ENCODE measurements around the gene RPL35A.
A peak's percentile ranks its signal among the peaks of the same experiment; 100 is the strongest.
"Not testable (repeated sequence)": the region's sequence is repeated elsewhere in the genome, so short reads cannot be mapped to it uniquely, and the experiment has no call there.

The RPL35A gene

DNA sequence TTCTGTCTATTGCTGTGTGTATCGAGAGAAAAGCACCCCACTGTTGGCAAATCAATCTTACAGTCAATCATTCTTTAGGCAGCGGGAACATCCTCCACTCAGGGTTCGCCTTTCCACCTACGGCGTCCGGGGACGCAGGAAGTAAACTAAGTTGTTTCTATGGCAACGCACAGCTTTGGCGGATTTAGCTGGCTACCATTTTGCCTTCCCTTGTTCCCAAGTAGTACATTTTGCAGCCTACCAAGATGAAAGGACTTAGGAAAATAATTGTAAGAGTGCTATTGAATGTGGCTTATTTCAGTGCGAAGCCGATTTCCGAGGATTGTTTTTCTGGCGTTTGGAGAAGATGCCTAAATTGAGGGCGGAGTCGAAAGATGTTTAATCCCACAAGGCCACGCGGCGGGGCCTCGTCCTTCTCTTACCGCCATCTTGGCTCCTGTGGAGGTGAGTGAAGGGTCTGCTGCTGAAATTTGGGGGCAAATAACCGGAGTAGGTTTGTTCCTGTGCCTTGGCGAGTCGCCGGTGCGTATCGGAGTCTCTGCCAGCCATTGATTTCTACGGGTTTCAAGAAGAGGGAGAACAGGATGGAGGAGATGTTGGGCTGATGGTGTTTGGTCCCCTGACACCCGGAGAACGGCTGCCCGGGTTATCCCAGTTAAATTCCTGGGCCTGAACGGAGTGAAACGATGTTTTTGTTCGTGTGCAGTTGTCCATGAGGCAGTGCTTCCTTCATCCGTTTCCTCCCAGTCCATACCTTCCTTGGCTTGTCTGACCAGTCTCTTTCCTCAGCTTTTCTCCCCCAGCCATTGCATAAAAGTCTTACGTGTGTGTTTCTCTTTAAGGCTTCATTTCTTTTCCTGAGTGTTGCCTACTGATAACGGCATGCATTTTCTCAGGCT, at the start of gene RPL35A:
RPL35A (plus strand) TSS at position 413 of the 899 bp plus-strand sequence. CDS start 778 bp downstream, outside the sequence.
- DNase-seq: peak; percentile 97 to 99

DNA sequence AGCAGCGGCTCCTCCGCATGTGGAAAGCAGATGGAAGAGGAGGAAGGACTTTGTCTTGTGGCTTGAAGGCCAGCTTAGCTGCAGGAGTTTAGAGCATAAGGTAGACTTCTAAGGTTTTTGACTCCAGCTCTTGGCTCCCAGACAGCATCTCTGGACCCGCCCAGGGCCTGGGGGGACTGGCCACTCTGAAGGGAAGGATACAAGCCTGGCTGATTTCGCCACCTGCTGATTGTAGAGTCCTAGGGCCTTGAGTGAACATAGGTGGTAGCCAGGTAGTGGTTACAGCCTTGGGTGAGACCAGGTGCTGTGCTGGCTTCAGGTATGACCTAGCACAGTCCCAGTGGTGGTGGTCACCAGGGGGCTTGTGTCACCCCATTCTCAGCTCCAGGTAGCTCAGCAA, 48.4 kb upstream of the RPL35A start:
- DNase-seq: no peak

DNA sequence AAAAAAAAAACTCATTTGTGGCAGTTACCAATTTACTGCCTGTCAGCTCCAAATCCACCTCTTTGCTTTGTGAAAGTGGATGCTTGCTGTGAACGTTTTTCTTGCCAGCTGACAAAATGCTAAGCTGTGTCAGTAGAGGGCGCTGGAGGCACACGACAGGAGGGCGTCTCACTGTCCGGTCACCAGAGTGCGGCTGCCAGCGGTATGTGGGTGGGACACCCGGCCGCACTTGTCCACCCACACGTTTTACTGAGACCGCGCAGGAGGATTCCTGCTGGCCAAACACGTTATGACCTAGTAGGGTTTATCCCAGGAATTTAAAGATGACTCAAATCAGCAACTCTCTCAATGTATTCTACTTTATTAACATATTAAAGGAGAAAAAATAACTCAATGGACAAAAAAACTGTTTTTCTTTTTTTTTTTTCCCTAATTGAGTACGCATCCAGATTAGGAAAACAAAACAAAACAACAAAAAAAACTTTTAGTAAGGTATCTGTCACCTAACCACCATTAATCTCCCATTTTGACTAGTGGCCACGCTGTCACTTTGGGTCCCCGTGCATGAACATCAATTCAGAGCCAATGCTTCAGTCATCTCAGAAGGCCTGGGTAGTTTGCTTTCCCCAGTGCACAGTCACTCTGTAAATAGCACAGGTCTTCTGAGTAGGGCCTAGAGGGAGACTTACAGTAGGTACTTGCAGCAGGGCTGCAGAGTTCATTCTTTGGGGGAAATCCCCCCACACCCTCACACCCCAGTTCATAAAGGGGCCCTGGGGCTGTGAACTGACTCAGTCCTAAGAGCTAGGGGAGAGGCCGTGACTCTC, 43.8 kb upstream of the RPL35A start:
- DNase-seq: peak; percentile 82 to 87

DNA sequence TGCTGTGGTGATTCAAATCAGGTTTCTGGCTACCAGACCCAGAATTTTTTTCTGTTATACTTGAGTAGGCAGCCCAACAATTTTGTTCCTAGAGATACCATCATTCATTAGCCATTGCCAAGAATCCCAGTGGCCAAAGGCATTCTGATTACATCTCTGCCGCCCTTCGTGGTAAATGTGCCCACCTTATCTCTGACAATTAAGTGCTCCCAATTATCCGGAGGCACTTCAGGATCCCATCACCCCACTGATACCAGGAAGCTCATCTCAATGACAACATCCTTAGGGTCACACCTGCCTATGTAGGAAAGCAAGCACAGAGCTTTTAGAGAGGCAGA, 43.2 kb upstream of the RPL35A start:
- no peak for DNase-seq

DNA sequence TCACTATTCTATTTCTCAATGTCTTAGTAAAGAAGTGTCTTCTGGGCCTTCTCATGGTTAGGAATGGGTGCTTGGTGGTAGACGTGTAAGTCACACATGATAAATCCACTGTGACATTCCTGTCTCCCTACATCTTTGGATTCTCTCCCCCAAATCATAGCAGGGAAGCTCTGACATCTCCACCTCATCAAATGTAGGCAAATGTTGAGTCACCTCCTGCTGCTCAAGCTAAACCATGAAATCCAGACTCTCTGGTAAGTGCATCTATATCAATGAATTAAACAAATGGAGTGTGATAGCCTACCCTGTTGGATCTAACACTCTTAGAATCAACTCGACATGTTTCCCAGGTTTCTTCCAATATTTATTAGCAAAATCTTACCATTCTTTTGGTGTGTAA, 42.8 kb upstream of the RPL35A start:
- no peak for DNase-seq

DNA sequence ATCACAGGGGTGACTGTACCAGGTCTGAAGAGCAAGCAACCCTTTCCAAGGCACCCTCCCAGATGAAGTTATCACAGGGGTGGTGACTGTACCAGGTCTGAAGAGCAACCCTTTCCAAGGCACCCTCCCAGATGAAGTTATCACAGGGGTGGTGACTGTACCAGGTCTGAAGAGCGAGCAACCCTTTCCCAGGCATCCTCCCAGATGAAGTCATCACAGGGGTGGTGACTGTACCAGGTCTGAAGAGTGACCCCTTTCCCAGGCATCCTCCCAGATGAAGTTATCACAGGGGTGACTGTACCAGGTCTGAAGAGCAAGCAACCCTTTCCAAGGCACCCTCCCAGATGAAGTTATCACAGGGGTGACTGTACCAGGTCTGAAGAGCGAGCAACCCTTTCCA, 41.4 kb upstream of the RPL35A start:
- not testable (repeated sequence) for DNase-seq

DNA sequence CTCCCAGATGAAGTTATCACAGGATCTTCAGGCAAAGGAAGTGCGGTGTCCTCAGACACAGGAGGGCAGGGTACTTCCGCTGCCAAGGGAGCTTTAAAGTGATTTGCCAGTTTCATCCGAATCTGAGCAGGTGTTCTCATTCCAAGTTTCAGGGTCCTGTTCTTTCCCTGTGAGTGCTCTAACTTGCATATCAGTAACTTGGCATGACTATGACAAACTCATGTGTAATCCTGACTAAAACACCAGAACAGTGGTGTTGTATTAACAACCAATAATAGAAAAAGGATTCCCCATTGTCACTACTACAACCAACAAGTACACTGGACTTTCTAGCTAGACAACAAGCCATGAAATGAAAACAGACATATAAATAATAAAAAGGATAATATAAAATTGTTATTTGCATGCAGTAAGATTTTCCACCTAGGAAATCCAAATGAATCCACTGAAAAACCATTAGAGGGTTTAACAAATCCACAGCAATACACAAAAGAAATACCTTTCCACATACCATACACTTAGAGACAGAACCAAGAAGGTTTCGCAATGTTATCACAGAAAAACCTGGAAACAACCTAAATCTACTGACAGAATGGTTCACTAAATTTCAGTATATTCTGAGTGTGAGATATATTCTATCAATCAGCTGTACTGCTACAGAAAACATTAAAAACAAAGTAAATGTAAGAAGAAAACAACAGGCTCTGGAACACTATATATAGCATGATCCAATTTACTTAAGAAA, 40.9 kb upstream of the RPL35A start:
- no peak for DNase-seq

DNA sequence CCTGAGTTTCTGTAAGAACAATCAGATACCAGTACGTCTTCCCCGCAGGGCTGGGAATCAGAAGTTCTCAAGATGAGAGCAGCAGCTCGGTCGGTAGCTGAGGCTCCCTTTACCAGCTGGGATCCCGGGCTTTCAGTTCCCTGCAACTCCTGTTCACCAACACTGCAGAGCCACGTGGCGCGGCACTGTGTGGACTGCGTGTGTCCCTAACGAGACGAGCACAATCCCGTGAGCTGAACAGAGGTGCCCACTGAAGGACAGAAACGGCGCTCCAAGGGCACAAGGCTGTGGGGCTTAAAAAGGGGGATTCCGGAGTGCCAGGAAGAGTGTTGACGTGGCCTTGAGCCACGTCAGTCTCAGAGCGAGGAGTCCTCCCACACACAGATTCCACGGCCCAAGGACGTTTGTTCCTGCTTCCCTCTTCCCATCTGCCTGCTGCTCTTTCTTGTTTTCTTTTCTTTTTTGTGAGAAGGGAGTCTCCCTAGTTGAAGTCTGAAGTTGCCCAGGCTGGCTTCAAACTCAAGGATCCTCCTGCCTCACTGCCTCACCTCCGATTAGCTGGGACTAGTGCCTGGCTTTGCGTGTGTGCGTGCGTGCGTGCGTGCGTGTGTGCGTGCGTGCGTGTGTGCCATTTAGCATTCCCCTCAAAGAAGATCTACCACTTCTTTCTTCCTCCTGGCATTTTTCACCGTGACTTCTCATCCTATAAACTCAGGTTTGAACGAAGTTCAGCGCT, 37.1 kb upstream of the RPL35A start:
- no peak for DNase-seq

DNA sequence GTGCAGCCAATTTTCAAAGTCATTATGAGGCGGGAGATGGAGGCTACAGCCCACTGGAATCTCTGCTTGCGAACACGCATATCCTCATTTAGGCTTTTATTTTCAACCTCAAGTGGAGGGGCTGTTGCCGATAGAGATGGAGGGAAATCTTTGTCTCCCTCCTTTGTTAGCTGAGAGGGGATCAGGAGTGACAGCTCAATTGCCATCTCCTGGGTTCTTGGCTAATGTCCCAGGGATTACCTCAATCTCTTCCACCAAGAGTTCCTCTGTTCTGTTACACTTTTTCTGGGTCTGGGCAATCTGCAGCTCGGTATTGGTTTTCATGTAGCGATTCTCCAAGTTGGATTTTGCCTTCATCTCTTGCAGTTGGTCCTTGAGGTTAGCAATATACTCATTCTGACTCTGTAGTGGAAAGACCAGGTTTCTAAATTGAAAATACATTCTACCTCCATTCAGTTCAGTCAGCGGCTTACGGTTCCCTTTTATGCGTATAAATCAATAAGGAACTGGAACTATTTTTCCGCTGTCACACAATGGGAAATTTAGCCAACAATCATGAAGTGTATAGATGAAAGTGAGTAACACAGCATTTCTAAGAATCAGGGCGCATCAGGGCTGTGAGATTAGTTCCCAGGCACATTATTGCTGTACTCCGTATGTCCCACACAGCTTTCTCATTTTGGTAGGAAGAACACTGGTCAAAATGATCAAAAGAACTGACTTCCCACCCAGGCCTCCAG, 36.2 kb upstream of the RPL35A start:
- no peak for DNase-seq

DNA sequence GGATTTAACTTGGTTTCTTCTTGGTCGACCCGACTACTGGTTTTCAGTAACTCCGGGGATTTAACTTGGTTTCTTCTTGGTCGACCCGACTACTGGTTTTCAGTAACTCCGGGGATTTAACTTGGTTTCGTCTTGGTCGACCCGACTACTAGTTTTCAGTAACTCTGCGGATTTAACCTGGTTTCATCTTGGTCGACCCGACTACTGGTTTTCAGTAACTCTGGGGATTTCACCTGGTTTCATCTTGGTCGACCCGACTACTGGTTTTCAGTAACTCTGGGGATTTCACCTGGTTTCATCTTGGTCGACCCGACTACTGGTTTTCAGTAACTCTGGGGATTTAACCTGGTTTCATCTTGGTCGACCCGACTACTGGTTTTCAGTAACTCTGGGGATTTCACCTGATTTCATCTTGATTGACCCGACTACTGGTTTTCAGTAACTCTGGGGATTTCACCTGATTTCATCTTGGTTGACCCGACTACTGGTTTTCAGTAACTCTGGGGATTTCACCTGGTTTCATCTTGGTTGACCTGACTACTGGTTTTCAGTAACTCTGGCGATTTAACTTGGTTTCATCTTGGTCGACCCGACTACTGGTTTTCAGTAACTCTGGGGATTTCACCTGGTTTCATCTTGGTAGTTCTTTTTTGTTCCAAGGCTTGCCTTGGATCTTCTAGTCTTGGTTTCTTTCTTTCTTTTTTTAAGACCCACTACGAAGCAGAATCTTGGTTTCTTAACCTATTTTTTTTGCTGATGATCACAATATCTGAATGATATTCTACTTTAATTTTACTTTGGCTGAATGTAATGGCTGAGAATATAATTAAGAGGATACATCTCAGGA, 28.3 kb upstream of the RPL35A start:
- DNase-seq: not testable (repeated sequence)

DNA sequence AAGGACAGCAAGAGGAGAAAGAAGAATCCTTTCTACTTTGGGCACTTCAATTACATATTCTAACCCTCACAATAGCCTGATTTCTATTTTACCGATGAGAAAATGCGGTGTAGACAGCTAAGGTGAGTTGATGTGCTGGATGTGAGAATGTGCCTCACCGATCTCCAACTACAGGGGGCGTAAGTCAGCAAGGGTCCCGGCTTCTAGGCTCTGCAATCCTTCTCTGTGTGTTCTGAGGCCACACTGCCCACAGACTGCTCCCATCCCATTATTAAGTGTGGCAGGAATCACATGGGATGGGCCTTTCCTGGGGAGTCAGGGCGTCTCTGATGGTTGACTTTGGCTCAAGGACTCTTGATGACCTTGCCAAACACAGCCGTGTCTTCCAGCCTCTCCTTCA, 23.6 kb upstream of the RPL35A start:
- DNase-seq: no peak

DNA sequence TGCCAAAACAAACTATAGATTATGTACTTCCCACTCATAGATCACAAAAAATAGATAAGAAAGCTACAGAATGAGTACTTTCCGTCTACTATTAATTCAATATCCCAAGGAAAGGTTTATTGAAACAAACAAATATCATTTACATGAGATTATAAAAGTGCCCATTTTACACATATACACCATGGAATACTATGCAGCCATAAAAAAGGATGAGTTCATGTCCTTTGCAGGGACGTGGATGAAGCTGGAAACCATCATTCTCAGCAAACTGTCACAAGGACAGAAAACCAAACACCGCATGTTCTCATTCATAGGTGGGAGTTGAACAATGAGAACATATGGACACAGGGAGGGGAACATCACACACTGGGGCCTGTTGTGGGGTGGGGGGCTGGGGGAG, 22.4 kb upstream of the RPL35A start:
- DNase-seq: not testable (repeated sequence)

DNA sequence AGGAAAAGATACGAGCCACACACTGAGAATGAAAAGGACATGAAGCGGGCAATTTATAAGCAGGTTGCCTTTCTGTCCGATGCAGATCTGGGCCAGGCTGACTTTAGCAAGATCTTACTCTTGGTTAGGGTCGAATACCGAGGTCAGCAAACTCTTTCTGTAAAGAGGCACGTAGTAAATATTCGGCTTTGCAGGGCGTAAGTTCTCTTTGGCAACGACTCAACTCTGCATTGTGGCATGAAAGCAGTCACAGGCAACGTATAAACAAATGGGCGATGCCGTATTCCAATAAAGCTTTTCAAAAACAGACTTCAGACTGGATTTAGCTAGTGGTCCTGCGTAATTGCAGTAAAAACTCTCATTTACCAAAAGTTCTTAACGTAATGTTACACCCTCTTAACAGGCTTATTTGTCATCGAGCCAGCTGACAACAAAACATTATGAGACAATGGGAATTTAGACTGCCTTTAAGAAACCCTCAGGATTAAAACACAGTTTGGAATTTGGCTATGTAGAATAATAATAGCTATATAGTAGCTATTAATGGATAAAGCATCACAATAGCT, 13.1 kb upstream of the RPL35A start:
- DNase-seq: no peak

DNA sequence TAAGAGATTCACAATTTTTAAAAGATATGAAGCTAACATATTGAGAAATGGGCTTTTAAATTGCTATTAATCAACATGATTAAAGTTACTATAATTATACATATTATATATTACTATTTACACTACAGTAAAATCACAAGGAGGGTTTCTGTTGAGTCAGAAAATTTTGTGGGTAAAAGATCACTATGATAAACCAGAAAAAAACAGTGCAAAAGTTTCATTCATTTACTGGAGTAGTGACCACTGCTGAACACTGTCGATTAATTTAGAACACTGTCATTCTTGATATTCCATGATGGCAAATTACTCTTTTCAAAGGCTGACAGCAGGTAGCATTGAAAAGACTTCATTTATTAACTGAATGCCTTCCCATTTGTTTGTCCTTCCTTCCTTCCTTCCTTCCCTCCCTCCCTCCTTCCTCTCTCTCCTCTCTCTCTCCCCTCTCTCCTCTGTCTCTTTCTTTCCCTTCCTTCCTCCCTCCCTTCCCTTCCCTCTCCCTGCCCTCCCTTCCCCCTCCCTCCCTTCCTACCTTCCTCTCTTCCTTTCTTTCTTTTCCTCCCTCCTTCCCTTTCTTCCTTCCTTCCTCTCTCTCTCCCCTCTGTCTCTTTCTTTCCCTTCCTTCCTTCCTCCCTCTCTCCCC, 9.1 kb upstream of the RPL35A start:
- no peak for DNase-seq

DNA sequence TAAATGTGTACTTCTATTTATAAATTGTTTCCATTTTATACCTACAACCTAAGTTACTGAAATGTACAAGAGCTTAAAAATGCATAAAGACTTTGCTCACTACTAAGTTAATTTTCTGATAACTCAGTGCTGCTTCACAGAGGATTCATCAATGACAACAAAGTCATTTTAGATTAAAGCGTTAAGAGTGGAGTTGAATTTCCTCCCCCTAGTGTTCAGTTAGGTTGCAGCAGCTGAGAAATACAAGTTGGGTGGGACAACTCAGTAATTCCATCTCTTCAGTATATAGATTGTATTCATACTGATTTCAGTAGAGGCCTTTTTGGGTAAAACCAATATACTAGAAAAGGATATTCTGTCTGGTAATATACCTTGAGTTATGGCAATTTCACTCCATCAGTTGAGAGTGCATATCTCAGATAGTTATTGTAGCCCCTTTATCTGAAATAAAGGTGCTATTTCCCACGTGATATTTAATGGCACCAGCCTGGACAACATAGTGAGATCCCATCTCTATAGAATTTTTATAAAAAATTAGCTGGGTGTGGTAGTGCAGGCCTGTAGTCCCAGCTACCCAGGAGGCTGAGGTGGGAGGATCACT, 6.9 kb upstream of the RPL35A start:
- DNase-seq: peak; percentile 62 to 77

DNA sequence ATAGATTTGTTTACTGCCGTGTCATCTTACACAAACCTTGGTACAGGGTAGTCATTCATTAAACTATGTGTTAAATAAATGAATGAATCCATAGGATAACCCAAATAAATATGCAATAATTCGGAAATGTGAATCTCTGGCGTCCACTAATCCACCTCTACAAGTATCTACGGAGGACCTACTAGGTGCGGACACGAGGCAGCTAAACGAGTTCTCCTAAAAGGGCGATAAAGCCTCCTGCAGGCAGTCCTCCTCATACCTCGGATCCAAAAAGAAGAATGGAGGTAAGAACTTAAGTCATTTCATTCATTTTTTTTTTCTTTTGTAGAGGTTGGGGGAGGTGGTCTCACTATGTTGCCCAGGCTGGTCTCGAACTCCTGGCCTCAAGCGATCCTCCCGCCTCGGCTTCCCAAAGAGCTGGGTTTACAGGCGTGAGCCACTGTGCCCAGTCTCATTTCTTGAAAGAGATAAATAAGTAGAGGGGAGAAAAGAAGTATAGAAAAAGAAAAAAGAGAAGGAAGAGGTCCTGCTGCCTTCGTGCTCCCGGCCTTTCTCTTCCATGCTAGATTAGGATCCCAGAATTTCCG, 706 bp upstream of the RPL35A start:
- no peak for DNase-seq

DNA sequence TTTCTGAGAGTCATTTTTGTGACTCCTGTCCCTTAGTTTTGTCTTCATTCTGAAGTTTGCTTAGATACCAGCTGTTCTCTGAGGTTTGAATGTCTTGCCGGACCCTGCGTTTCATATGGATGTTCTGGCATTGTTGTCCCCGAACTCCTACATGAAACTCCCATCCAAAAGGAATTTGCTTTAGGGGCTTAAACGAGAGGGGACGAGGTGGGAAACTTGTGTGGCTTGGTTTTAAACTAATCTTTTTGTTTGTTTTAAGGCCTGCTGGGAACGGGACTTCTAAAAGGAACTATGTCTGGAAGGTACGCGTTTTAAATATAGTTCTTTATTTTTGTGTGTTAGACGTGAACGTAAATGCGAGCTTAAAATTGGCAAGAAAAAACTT, 679 bp downstream of the RPL35A start:
- no peak for DNase-seq

DNA sequence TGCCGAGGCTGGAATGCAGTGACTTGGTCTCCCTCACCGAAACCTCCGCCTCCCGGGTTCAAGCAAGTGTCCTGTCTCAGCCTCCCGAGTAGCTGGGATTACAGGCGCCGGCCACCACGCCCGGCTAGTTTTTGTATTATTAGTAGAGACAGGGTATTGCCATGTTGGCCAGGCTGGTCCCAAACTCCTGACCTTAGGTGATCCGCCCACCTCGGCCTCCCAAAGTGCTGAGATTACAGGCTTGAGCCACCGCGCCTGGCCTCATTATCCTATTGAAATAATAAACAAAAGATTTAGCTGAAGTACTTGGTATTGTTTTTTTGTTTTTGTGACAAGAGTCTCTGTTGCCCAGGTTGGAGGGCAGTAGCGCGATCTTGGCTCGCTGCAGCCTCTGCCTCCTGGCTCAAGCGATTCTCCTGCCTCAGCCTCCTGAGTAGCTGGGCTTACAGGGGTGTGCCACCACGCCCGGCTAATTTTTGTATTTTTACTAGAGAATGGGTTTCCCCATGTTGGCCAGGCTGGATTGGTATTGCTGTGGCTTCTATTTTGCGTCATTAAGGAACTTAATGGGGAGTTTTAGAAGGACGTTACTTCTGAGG, 1.5 kb downstream of the RPL35A start:
- no peak for DNase-seq

DNA sequence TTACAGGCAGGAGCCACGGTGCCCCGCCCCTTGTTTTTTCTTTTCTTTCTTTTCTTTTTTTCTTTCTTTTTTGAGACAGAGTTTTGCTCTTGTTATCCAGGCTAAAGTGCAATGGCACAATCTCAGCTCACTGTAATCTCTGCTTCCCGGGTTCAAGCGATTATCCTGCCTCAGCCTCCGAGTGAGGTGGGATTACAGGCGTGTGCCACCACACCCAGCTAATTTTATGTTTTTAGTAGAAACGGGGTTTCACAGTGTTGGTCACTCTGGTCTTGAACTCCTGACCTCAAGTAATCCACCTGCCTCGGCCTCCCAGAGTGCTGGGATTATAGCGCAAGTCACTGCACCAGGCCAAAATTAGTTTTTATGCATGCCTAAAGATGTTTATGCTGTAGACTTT, 2.5 kb downstream of the RPL35A start:
- no peak for DNase-seq

Data from AML-193 (cell line).